Ascending aorta (tissue), 2 donors: ENCODE measurements around the gene COL17A1. TPM values are rescaled to one million over a fixed set of nuclear protein-coding genes. Genes with fewer than 3 reads are reported as not detected.

Experiments used
- DNase-seq, 2 donors: peaks; one replicate each; pipeline ENCODE4 v3.0.0-alpha.2; 2019; ENCODE audit warnings: low spot score in 2 of 2
- H3K27ac ChIP-seq, 2 donors: fragments of 200-600 bp; sonication (generic); one replicate each; pipeline ENCODE4 v1.5.1; 2016 to 2017; ENCODE audit warnings: mild to moderate bottlenecking in 1 of 2
- H3K27me3 ChIP-seq: fragments of 200-600 bp; sonication (generic); one replicate; pipeline ENCODE4 v1.5.1; 2017
- H3K36me3 ChIP-seq, 2 donors: fragments of 200-600 bp; sonication (generic); one replicate each; pipeline ENCODE4 v1.5.1; 2016
- H3K4me1 ChIP-seq, 2 donors: fragments of 200-600 bp; sonication (generic); one replicate each; pipeline ENCODE4 v1.5.1; 2016 to 2017; ENCODE audit warnings: mild to moderate bottlenecking in 1 of 2
- H3K4me3 ChIP-seq, 2 donors: fragments of 200-600 bp; sonication (generic); one replicate each; pipeline ENCODE4 v1.5.1; 2016 to 2017; ENCODE audit warnings: mild to moderate bottlenecking in 1 of 2
- H3K9me3 ChIP-seq, 2 donors: fragments of 200-600 bp; sonication (generic); one replicate each; pipeline ENCODE4 v1.5.1; 2016
- intact Hi-C: fragments of 100-400 bp; cut with DNase I; formaldehyde crosslinking; loops from one replicate; pipeline ENCODE4 v1.15.1; 2023
- total RNA-seq: library from RNA; depleted of rRNA; stranded (reverse); fragments of >200 nt; gene quantifications from one replicate; pipeline ENCODE4 v1.1.0, GENCODE V29; 2016
- TF ChIP-seq, protein P1 (sequence below), 3 experiments: fragments of 200-600 bp in 2 of 3; fragments of 450-650 bp in 1 of 3; sonication (generic) in 2 of 3; IDR thresholded peaks; one replicate each; pipeline ENCODE4 v1.5.1; 2016 to 2019; ENCODE audit warnings: antibody characterized with exemption in 3 of 3, mild to moderate bottlenecking in 1 of 3, moderate library complexity in 1 of 3

COL17A1 gene
- total RNA-seq, 1 donor from 2014 or later, result 0.64 TPM

DNA sequence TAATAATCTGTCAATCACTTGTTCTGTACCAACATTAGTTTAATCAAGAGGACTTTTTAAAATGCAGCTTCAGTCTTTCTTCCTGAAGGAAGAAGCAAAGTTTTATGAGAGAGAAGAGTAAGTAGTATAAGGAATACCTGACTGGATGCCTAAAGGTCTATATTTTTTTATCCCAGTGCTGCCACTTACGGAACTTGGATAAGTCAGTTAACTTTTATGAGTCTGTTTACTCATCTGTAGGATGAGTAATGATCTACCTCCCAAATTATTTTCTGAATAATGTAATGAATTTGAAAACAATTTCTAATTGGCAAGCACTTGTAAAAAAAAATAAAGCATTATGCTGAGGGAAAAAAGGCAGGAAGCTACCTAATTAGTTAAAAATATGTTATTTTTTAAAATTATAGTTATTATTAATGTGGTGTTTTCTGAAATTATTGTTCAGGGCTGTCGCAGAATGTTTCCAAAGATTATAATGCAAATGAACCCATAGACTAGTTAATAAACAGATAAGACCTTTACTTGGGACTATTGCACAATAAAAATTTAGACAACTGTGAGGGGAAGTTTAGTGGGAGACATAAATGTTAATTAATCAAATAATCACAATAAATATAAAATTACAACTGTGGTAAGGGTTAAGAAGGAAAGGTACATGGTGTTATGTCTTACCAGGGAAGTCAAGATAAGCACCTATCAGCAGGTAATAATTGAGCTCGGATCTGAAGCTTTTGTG, 94.1 kb downstream of the COL17A1 start:
- H3K27ac ChIP-seq, result no peak overlapping the region
- H3K4me3 ChIP-seq, result no peak overlapping the region
- H3K9me3 ChIP-seq, result no peaks in the 10 kb centered on the region
- no peaks in the 10 kb centered on the region for H3K4me1 ChIP-seq
- TF ChIP-seq, protein P1, sequence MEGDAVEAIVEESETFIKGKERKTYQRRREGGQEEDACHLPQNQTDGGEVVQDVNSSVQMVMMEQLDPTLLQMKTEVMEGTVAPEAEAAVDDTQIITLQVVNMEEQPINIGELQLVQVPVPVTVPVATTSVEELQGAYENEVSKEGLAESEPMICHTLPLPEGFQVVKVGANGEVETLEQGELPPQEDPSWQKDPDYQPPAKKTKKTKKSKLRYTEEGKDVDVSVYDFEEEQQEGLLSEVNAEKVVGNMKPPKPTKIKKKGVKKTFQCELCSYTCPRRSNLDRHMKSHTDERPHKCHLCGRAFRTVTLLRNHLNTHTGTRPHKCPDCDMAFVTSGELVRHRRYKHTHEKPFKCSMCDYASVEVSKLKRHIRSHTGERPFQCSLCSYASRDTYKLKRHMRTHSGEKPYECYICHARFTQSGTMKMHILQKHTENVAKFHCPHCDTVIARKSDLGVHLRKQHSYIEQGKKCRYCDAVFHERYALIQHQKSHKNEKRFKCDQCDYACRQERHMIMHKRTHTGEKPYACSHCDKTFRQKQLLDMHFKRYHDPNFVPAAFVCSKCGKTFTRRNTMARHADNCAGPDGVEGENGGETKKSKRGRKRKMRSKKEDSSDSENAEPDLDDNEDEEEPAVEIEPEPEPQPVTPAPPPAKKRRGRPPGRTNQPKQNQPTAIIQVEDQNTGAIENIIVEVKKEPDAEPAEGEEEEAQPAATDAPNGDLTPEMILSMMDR (IDR thresholded peaks at IDR 0.05), result no peak
- H3K27me3 ChIP-seq, result no peaks in the 10 kb centered on the region
- peaks cover 4 to 18% of the 10 kb centered on the region in 2 donors for H3K36me3 ChIP-seq
- no peak for DNase-seq
- intact Hi-C loops, result no loop called here

DNA sequence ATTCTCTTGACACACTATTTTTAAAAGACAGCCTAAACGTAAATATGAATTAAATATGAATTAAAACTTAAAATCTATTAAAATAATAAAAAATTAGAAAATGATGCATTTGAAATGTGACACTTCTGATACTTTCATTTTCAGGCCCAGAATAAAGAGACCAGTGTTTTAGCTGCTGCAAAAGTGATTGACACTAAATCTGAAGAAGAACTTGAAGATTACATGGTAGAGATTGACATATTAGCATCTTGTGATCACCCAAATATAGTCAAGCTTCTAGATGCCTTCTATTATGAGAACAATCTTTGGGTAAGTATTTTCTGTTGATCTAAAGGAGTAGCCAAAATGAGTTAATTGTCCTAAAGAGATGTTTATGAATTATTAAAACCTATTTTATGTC, 95.1 kb downstream of the COL17A1 start:
- peaks cover 4 to 17% of the 10 kb centered on the region in 2 donors for H3K36me3 ChIP-seq
- no peak for DNase-seq
- H3K27ac ChIP-seq, result no peak overlapping the region
- no peaks in the 10 kb centered on the region for H3K4me1 ChIP-seq
- H3K4me3 ChIP-seq, result no peak overlapping the region
- no peaks in the 10 kb centered on the region for H3K27me3 ChIP-seq
- intact Hi-C loops, result no loop called here
- no peaks in the 10 kb centered on the region for H3K9me3 ChIP-seq
- TF ChIP-seq, protein P1 (IDR thresholded peaks at IDR 0.05), result no peak

DNA sequence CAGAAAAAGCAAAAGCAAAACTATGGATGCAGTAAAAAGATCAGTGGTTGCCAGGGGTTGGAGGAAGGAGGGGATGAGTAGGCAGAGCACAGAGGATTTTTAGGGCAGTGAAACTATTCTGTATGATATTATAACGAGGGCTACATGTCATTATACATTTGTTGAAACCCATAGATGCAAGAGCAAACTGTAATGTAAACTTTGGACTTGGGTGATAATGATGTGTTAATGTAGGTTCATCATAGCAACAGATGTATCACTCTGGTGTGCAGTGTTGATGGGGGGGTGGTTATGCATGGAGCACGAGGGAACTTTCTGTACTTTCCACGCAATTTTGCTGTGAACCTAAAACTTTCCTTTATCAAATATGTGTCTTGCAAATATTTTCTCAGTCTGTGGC, 95.6 kb downstream of the COL17A1 start:
- DNase-seq, result no peak
- peaks cover 4 to 17% of the 10 kb centered on the region in 2 donors for H3K36me3 ChIP-seq
- TF ChIP-seq, protein P1 (IDR thresholded peaks at IDR 0.05), result no peak
- no peak overlapping the region for H3K4me3 ChIP-seq
- H3K27me3 ChIP-seq, result no peaks in the 10 kb centered on the region
- H3K9me3 ChIP-seq, result no peaks in the 10 kb centered on the region
- no peak overlapping the region for H3K27ac ChIP-seq
- intact Hi-C loops, result no loop called here
- H3K4me1 ChIP-seq, result no peaks in the 10 kb centered on the region

DNA sequence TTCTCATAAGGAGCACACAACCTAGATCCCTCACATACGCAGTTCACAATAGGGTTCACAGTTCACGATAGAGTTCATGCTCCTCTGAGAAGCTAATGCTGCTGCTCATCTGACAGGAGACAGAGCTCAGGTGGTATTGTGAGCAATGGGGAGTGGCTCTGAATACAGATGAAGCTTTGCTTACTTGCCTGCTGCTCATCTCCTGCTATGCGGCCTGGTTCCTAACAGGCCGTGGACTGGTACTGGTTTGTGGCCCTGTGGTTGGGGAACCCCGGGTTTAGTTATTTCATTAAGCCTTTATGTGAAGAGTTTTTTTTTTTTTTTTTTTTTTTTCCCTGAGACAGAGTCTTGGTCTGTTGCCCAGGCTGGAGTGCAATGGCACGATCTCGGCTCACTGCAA, 99.3 kb downstream of the COL17A1 start:
- H3K4me1 ChIP-seq, result no peaks in the 10 kb centered on the region
- TF ChIP-seq, protein P1 (IDR thresholded peaks at IDR 0.05), result no peak
- H3K27me3 ChIP-seq, result no peaks in the 10 kb centered on the region
- no peak for DNase-seq
- H3K9me3 ChIP-seq, result no peaks in the 10 kb centered on the region
- intact Hi-C loops, result no loop called here
- no peaks in the 10 kb centered on the region for H3K36me3 ChIP-seq
- no peak overlapping the region for H3K27ac ChIP-seq
- H3K4me3 ChIP-seq, result no peak overlapping the region

DNA sequence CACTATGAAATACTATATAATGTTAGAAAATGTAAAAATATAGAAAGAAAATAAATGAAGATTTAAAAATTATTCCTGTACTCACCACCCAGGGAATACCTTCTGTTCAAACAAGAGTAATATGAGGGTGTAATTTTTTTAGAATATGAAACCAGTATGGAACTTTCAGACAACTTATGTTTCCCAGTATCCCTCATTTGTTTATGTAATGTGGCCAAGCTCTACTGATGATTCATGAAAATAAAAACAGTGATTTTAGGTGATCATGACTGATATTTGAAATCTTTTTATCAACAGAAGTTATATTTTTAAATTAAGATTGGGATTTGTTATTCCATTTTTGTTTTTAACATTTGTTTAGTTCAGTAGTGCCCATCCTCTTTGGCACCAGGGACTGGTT, 100.0 kb downstream of the COL17A1 start:
- no peak overlapping the region for H3K27ac ChIP-seq
- H3K27me3 ChIP-seq, result no peaks in the 10 kb centered on the region
- no peaks in the 10 kb centered on the region for H3K4me1 ChIP-seq
- H3K4me3 ChIP-seq, result no peak overlapping the region
- H3K36me3 ChIP-seq, result no peaks in the 10 kb centered on the region
- DNase-seq, result no peak
- intact Hi-C loops, result no loop called here
- TF ChIP-seq, protein P1 (IDR thresholded peaks at IDR 0.05), result no peak
- H3K9me3 ChIP-seq, result no peaks in the 10 kb centered on the region
